GM12878 (cell line): ENCODE data around the gene TSPEAR.

ENCODE experiments used
- GABPA ChIP-seq: IDR thresholded peaks from 2 replicates; pipeline ENCODE4 v1.6.1; 2014; ENCODE audit warnings: antibody characterized with exemption, low read depth, mild to moderate bottlenecking, inconsistent platforms
- JUND ChIP-seq: IDR thresholded peaks from 2 replicates; pipeline ENCODE4 v1.6.1; 2012; ENCODE audit warnings: low read depth, mild to moderate bottlenecking, low read length, improper control_type of control experiment, moderate library complexity
- SRF ChIP-seq, 2 experiments: IDR thresholded peaks; 2 replicates each; pipeline ENCODE4 v1.6.1; 2011; ENCODE audit warnings: low read depth in 2 of 2, low read length in 2 of 2, mild to moderate bottlenecking in 1 of 2, moderate library complexity in 1 of 2

GRCh38 chr21:44461005-44461404 lies 250.4 kb downstream of the TSPEAR start:
- TF ChIP-seq SRF (IDR thresholded peaks at IDR 0.05; ENCODE audit: low read depth in 2 of 2, low read length in 2 of 2) (no peak), GABPA (no peak), JUND (no peak)
